GM23338 (cell line): ENCODE data around the gene EPAS1. TPM values are rescaled to one million over a fixed set of nuclear protein-coding genes. Genes with fewer than 3 reads are reported as not detected.

Source experiments
- ATAC-seq: fragments of 200-7000 bp; cut with Tn5 transposase; 3 replicates; pipeline ENCODE4 v1.9.1; 2020
- DNase-seq: peaks from one replicate; pipeline ENCODE4 v3.0.0-alpha.2; 2015; ENCODE audit warnings: low spot score
- H2AFZ ChIP-seq: fragments of 200-600 bp; sonication (generic); 2 replicates; pipeline ENCODE4 v1.8.0; 2016; ENCODE audit warnings: antibody characterized with exemption, mild to moderate bottlenecking, moderate library complexity
- H3F3A ChIP-seq: fragments of 200-600 bp; sonication (generic); replicated peaks from 2 replicates; pipeline ENCODE4 v1.8.0; 2017; ENCODE audit warnings: antibody characterized with exemption, mixed run types, low read depth
- H3K27ac ChIP-seq: fragments of 200-600 bp; sonication (generic); 2 replicates; pipeline ENCODE4 v1.6.1; 2016; ENCODE audit warnings: low read depth
- H3K27me3 ChIP-seq: fragments of 200-600 bp; sonication (generic); 2 replicates; pipeline ENCODE4 v1.8.0; 2016; ENCODE audit warnings: mild to moderate bottlenecking, mixed run types, moderate library complexity; ENCODE audit not compliant: insufficient read depth
- H3K36me3 ChIP-seq: fragments of 200-600 bp; sonication (generic); 2 replicates; pipeline ENCODE4 v1.8.0; 2016; ENCODE audit warnings: mild to moderate bottlenecking; ENCODE audit not compliant: insufficient read depth
- H3K4me1 ChIP-seq: fragments of 200-600 bp; sonication (generic); 2 replicates; pipeline ENCODE4 v1.8.0; 2016; ENCODE audit warnings: mild to moderate bottlenecking, moderate library complexity; ENCODE audit not compliant: insufficient read depth
- H3K4me2 ChIP-seq: fragments of 200-600 bp; sonication (generic); 2 replicates; pipeline ENCODE4 v1.7.1; 2017; ENCODE audit warnings: mixed run types
- H3K4me3 ChIP-seq: fragments of 200-600 bp; sonication (generic); 2 replicates; pipeline ENCODE4 v1.6.1; 2016; ENCODE audit warnings: mixed run types
- H3K79me2 ChIP-seq: fragments of 200-600 bp; sonication (generic); replicated peaks from 2 replicates; pipeline ENCODE4 v1.8.0; 2017; ENCODE audit warnings: mild to moderate bottlenecking; ENCODE audit not compliant: insufficient read depth
- H3K9me2 ChIP-seq: fragments of 200-600 bp; sonication (generic); 2 replicates; pipeline ENCODE4 v1.8.0; 2017; ENCODE audit not compliant: insufficient read depth
- H4K20me1 ChIP-seq: fragments of 200-600 bp; sonication (generic); replicated peaks from 2 replicates; pipeline ENCODE4 v1.8.0; 2017; ENCODE audit warnings: mild to moderate bottlenecking; ENCODE audit not compliant: insufficient read depth
- H3K27ac Mint-ChIP-seq: 2 replicates; pipeline ENCODE4 v1.8.0; 2020; ENCODE audit warnings: inconsistent platforms, mild to moderate bottlenecking, moderate library complexity, mixed read lengths
- H3K27me3 Mint-ChIP-seq: 3 replicates; pipeline ENCODE4 v1.8.0; 2022; ENCODE audit warnings: low read depth, mild to moderate bottlenecking, moderate library complexity, mixed read lengths, inconsistent platforms; ENCODE audit not compliant: insufficient read depth, poor library complexity
- H3K36me3 Mint-ChIP-seq: 3 replicates; pipeline ENCODE4 v1.8.0; 2021; ENCODE audit warnings: low read depth, mild to moderate bottlenecking, inconsistent platforms, moderate library complexity, mixed read lengths
- H3K4me1 Mint-ChIP-seq: 3 replicates; pipeline ENCODE4 v1.8.0; 2020; ENCODE audit warnings: mild to moderate bottlenecking, inconsistent platforms, mixed read lengths
- H3K4me3 Mint-ChIP-seq: 3 replicates; pipeline ENCODE4 v1.8.0; 2021; ENCODE audit warnings: moderate library complexity, mild to moderate bottlenecking, inconsistent platforms, mixed read lengths
- H3K9me3 Mint-ChIP-seq: 3 replicates; pipeline ENCODE4 v1.8.0; 2020; ENCODE audit warnings: moderate library complexity, mild to moderate bottlenecking, inconsistent platforms, mixed read lengths
- CREB1 ChIP-seq: fragments of 250-450 bp; sonication (Bioruptor Pico); IDR thresholded peaks from 2 replicates; pipeline ENCODE4 v1.5.0; 2020; ENCODE audit warnings: low read depth, mild to moderate bottlenecking, moderate library complexity
- CTCF ChIP-seq, 2 experiments: fragments of 200-600 bp in 1 of 2; sonication (generic) in 1 of 2; conservative IDR thresholded peaks; 2 replicates each; pipeline versions ENCODE4 v1.5.1 to v1.6.1; 2016 to 2017; ENCODE audit warnings: antibody characterized with exemption in 2 of 2, low read depth in 2 of 2, mild to moderate bottlenecking in 2 of 2, moderate library complexity in 1 of 2
- EZH2 ChIP-seq: fragments of 200-600 bp; sonication (generic); IDR thresholded peaks from one replicate; pipeline ENCODE4 v1.8.0; 2017; ENCODE audit warnings: antibody characterized with exemption, mild to moderate bottlenecking, low read depth; ENCODE audit not compliant: unreplicated experiment
- EZH2phosphoT487 ChIP-seq: fragments of 200-600 bp; sonication (generic); IDR thresholded peaks from one replicate; pipeline ENCODE4 v1.8.1; 2018; ENCODE audit warnings: antibody characterized with exemption; ENCODE audit not compliant: unreplicated experiment
- JUNB ChIP-seq: IDR thresholded peaks from one replicate; pipeline ENCODE4 v1.6.1; 2016; ENCODE audit warnings: antibody characterized with exemption; ENCODE audit not compliant: unreplicated experiment
- POLR2AphosphoS5 ChIP-seq: IDR thresholded peaks from 2 replicates; pipeline ENCODE4 v1.6.1; 2016; ENCODE audit warnings: antibody characterized with exemption, low read depth
- STAT1 ChIP-seq: IDR thresholded peaks from one replicate; pipeline ENCODE4 v1.6.1; 2016; ENCODE audit warnings: antibody characterized with exemption; ENCODE audit not compliant: unreplicated experiment
- ZNF114 ChIP-seq: fragments of 250-450 bp; sonication (Bioruptor Pico); IDR thresholded peaks from 2 replicates; pipeline ENCODE4 v1.5.0; 2020; ENCODE audit warnings: mild to moderate bottlenecking, moderate library complexity
- ZNF331 ChIP-seq: fragments of 250-450 bp; sonication (Bioruptor Pico); IDR thresholded peaks from 2 replicates; pipeline ENCODE4 v1.5.0; 2020; ENCODE audit warnings: low read depth, mild to moderate bottlenecking, moderate library complexity
- ZNF462 ChIP-seq: fragments of 250-450 bp; sonication (Bioruptor Pico); IDR thresholded peaks from 2 replicates; pipeline ENCODE4 v1.5.0; 2020; ENCODE audit warnings: mild to moderate bottlenecking, moderate library complexity
- polyA plus RNA-seq: library from polyadenylated mRNA; unstranded; fragments of >200 nt; fragmentation: Nextera tagmentation; extraction: Ambion mirVana; gene quantifications from 2 replicates; pipeline ENCODE4 v1.2.1, GENCODE V29; 2016
- total RNA-seq: library from RNA; depleted of rRNA; stranded (reverse); fragments of >200 nt; shearing (Covaris generic); gene quantifications from 2 replicates; pipeline ENCODE4 v1.2.3, GENCODE V29; 2014

Gene EPAS1
- total and polyA plus RNA-seq, 2 experiments from 2014 or later = 0.68 to 5.4 TPM

- H3K27me3 Mint-ChIP-seq = peaks cover 16% of the 10 kb centered on the region
- no peak for DNase-seq
These were observed 7.1 kb upstream of the EPAS1 start for GRCh38 chr2:46290078-46290477.

More at GRCh38 chr2:46290078-46290477, 7.1 kb upstream of the EPAS1 start:
- H3K27me3 ChIP-seq = peaks cover 9% of the 10 kb centered on the region
- no peak overlapping the region for H3K4me3 ChIP-seq
- H3K27ac Mint-ChIP-seq = no peak overlapping the region
- H3K79me2 ChIP-seq = no peaks in the 10 kb centered on the region
- no peaks in the 10 kb centered on the region for H3K36me3 Mint-ChIP-seq
- no peak overlapping the region for H3K27ac ChIP-seq
- H3K9me2 ChIP-seq = 0 out of 2 replicates have a peak, but pooled peaks cover 5% of the 10 kb centered on the region
- H2AFZ ChIP-seq = no peak overlapping the region
- ATAC-seq = no peak
- peaks cover 4% of the 10 kb centered on the region; the same call in 1 of the 2 replicates for H3K4me1 ChIP-seq
- H3F3A ChIP-seq = no peaks in the 10 kb centered on the region
- H3K9me3 Mint-ChIP-seq = no peaks in the 10 kb centered on the region
- H3K36me3 ChIP-seq = no peaks in the 10 kb centered on the region
- H3K4me2 ChIP-seq = no peak overlapping the region
- no peak for TF ChIP-seq STAT1
- no peak for TF ChIP-seq ZNF114 (CRISPR knock-in tag)
- no peak for TF ChIP-seq EZH2
- TF ChIP-seq EZH2phosphoT487 = no peak
- TF ChIP-seq ZNF462 = no peak
- TF ChIP-seq ZNF331 = no peak
- TF ChIP-seq POLR2AphosphoS5 = no peak
- no peak for TF ChIP-seq CREB1 (CRISPR knock-in tag)
- TF ChIP-seq JUNB = no peak
- no peak for TF ChIP-seq CTCF (conservative IDR thresholded peaks at IDR 0.05; ENCODE audit: low read depth in 2 of 2)
- no peaks in the 10 kb centered on the region for H4K20me1 ChIP-seq
- H3K4me3 Mint-ChIP-seq = no peak overlapping the region
- H3K4me1 Mint-ChIP-seq = peaks cover 19% of the 10 kb centered on the region; the same call in 2 of the 3 replicates
